NCI-H748 treated with DMSO at 0.1 percent for 48 hours (cell line): ENCODE measurements around the gene SPACA6.

Experiments
- DNase-seq: peaks from one replicate; lab custom pipeline; 2025; lab: John Stamatoyannopoulos, UW

The SPACA6 gene

GRCh38 chr19:51689751-51690453, 3.2 kb upstream of the SPACA6 start:
- no peak for DNase-seq

GRCh38 chr19:51690454-51691073, 2.6 kb upstream of the SPACA6 start:
- DNase-seq, result peak; percentile 37

GRCh38 chr19:51691074-51691583, 2.0 kb upstream of the SPACA6 start:
- no peak for DNase-seq

- no peak for DNase-seq
Observed at GRCh38 chr19:51691584-51692428, 1.3 kb upstream of the SPACA6 start.

GRCh38 chr19:51692468-51692867, 662 bp upstream of the SPACA6 start:
- no peak for DNase-seq

GRCh38 chr19:51693819-51694218, 689 bp downstream of the SPACA6 start:
- DNase-seq, result no peak

- DNase-seq, result no peak
Observed at GRCh38 chr19:51694318-51695085, 1.4 kb downstream of the SPACA6 start.

GRCh38 chr19:51695088-51695487, 2.0 kb downstream of the SPACA6 start:
- DNase-seq, result no peak

- DNase-seq, result no peak
Observed at GRCh38 chr19:51695702-51696315, 2.7 kb downstream of the SPACA6 start.

- no peak for DNase-seq
Observed at GRCh38 chr19:51696606-51697005, 3.5 kb downstream of the SPACA6 start.

- no peak for DNase-seq
Observed at GRCh38 chr19:51697169-51697776, 4.1 kb downstream of the SPACA6 start.

GRCh38 chr19:51698296-51698695, 5.2 kb downstream of the SPACA6 start:
- DNase-seq, result no peak

GRCh38 chr19:51699170-51699569, 6.0 kb downstream of the SPACA6 start:
- no peak for DNase-seq

- no peak for DNase-seq
Observed at GRCh38 chr19:51701468-51702100, 8.5 kb downstream of the SPACA6 start.

GRCh38 chr19:51702103-51702824, 9.1 kb downstream of the SPACA6 start:
- DNase-seq, result no peak

- DNase-seq, result no peak
Observed at GRCh38 chr19:51702825-51703574, 9.9 kb downstream of the SPACA6 start.

- DNase-seq, result peak; percentile 85
Observed at GRCh38 chr19:51703575-51704515, 10.7 kb downstream of the SPACA6 start.

- DNase-seq, result no peak
Observed at GRCh38 chr19:51704626-51705025, 11.5 kb downstream of the SPACA6 start.
